GM19324 (cell line): ENCODE data around the gene LIM2.

Experiments used
- ATAC-seq: cut with Tn5 transposase; IDR thresholded peaks from one replicate; pipeline ENCODE4 v1.9.1; 2021; ENCODE audit warnings: mild to moderate bottlenecking, moderate library complexity; ENCODE audit not compliant: unreplicated experiment, low FRiP score

Gene LIM2

DNA sequence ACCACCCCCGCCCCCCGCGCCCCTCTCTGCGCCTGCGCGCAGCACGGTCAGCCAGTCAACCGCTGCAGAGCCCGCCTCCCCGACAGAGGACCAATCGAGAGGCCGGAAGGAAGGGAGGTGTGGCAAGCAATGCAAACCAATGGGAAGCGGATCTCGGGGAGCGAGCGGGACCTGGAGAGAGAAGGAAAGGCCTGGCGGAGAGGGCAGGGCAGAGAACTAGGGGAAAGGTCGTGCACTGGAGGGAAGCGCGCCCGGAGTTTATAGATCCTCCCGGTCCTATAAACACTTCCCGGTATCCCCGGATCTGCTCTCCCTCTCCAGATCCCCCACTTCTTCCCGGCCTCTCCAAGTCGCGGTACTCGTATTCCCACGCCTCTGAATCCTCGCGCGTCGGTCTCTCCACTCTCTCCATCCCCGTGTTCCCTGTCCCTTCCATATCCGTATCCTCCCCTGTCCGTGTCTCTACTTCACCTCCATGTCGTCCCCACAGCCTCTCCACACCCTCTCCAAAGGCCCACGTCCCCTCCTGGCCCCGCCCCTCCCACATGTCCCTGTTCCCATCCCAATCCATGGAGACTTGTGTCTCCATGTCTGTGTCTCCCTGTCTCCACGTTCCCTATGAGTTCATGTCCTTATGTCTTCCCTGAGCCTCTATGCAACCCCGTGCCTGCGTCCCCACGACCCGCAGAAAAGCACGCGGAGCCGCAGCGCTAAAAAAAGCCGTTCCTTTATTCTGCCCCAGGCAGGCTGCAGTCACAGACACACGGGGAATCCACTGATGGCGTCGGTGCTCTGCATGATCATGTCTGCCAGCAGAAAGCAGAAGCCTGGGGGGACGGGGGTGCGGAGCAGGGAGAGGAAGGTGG, 21.2 kb downstream of the LIM2 start:
- peak; percentile 58 for ATAC-seq

DNA sequence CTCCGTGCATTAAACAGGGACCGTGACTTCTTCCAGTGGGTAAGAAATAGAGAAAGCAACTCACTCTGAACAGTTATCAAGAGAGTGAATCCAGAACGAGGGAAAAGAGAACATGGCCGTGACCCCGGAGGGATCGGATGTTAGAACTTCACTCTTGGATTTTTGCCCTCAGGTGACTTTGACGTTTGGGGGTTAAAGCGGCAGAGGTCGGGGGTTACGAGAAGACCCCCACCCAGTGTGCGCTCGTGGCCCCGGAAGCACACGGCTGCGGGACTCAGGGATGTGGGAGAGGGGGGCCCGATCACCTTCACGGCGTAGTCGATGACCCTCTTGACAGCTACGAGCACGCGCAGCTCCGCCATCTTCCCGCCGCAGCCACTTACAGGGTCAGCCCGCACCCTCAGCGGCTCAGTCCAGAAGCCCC, 21.8 kb downstream of the LIM2 start, which contains the start of gene ETFB:
TSS of gene ETFB (minus strand) at position 424 of the 424 bp plus-strand sequence. CDS start at position 362, 62 bp downstream.
- ATAC-seq, result no peak

GRCh38 chr19:51365211-51365964, 22.4 kb downstream of the LIM2 start:
- ATAC-seq, result no peak

GRCh38 chr19:51364200-51365106, 23.3 kb downstream of the LIM2 start:
- ATAC-seq, result no peak

DNA sequence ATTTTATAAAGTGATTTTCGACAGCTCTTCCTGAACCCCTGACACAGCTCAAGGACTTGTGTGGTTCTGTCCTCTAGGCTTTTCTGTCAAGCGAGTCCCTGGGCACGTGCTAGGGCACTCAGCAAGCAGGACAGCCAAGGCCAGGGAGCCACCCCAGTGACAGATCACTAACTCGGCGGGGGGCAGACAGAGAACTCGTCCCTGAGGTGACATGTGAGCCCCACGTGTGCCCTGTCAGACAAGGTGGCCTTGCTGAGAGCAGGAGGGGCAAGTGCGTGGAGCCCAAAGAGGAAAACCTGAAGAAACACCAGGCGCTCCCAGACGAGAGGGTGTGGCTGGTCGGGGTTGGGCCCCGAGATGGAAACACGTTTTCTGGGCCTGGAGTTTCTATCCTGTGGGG, 26.5 kb downstream of the LIM2 start:
- no peak for ATAC-seq

- no peak for ATAC-seq
Measured at GRCh38 chr19:51359294-51359693, 28.5 kb downstream of the LIM2 start.

GRCh38 chr19:51357952-51358351, 29.8 kb downstream of the LIM2 start:
- ATAC-seq, result no peak

GRCh38 chr19:51356159-51356801, 31.5 kb downstream of the LIM2 start:
- ATAC-seq, result no peak

GRCh38 chr19:51354742-51355148, 33.0 kb downstream of the LIM2 start:
- no peak for ATAC-seq

- ATAC-seq, result no peak
Measured at GRCh38 chr19:51354103-51354741, 33.6 kb downstream of the LIM2 start.

DNA sequence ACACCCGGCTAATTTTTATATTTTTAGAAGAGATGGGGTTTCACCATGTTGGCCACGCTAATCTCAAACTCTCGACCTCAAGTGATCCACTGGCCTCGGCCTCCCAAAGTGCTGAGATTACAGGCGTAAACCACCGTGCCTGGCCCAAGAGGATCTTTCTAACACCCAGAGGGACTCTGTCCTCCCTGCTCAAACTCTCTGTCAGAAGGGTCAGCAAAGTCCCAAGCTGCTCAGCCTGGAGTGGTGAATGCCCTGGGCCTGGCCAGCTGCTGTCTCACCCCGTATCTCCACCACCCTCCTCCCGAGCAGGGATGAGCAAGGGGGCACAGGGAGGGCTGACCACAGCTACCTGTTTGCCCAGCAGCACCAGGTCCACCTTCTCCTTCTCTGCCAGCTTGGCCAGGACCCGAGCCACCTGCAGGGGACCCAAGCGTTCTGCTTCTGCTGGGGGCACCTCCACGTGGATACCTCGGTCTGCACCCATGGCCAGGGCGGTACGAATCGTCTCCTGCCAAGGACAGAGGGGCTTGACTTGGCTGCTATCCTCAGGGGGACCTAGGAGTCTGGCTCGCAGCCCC, 34.9 kb downstream of the LIM2 start:
- no peak for ATAC-seq

- no peak for ATAC-seq
Measured at GRCh38 chr19:51351266-51351990, 36.3 kb downstream of the LIM2 start.

- no peak for ATAC-seq
Measured at GRCh38 chr19:51347209-51347928, 40.4 kb downstream of the LIM2 start.

- no peak for ATAC-seq
Measured at GRCh38 chr19:51346742-51347141, 41.0 kb downstream of the LIM2 start.

DNA sequence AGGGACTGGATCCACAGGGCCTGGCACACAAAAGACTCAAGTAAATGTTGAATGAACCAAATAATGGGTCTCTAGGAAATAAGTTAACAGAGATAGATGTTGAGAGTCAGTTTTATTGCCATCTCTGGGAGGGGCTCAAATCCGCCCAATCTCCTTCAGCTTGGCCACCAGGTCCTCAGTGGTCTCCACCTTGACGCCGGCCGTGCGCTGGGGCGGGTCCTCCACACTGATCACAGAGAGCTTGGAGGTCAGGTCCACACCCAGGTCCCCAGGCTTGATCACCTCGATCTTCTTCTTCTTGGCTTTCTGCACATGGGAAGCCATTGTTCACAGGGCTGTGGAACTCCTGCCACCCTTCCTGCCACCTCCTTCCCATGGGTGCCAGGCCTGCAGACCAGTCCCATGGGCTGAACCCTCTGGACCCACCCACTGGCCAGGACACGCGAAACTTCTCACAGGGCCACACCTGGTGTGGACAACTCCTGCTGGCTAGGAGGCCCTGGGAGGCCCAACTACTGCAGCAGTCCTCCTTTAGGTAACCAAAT, 42.6 kb downstream of the LIM2 start:
- no peak for ATAC-seq

GRCh38 chr19:51342631-51343569, 44.9 kb downstream of the LIM2 start:
- ATAC-seq, result no peak
